ENCODE results near the gene ARCN1. TPM values are rescaled to one million over a fixed set of nuclear protein-coding genes. Genes with fewer than 3 reads are reported as not detected.

ARCN1 gene
- total RNA-seq, 4 donors from 2014 or later: 61.4 to 81.2 (median 70.7) TPM

DNA sequence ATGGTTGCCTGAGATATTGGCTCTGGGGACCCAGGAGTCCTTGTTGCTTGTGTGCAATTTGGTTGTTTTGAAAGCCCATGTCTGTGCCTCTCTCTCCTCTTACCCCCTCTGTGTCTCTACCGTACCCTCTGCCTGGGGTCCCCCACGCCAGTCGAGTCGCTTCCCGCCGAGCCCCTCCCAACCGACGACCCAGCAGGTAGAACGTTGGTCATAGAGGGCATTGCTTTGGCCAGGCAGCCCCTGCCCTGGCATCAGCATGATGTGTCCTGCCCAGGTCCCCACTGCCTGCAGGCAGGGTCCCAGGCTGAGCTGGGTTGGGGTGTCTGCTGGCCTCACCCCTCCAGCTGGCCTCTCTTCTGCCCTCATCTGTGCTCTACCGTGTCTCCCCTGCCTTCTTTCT, 72.3 kb downstream of the ARCN1 start:
- no peak for DNase-seq (ENCODE audit: low spot score in 2 of 2)
- H3K4me3 ChIP-seq (ENCODE audit: low read depth, poor library complexity, severe bottlenecking): no peak overlapping the region
- intact Hi-C loops (cut with DNase I; ENCODE audit: low total_unique reads): no loop called here
- WGBS, 2 donors: 90 to 94% methylated on average over 10 of the region's 10 CpGs
- no peak for TF ChIP-seq POLR2A (IDR thresholded peaks at IDR 0.05)
- TF ChIP-seq, protein P1, sequence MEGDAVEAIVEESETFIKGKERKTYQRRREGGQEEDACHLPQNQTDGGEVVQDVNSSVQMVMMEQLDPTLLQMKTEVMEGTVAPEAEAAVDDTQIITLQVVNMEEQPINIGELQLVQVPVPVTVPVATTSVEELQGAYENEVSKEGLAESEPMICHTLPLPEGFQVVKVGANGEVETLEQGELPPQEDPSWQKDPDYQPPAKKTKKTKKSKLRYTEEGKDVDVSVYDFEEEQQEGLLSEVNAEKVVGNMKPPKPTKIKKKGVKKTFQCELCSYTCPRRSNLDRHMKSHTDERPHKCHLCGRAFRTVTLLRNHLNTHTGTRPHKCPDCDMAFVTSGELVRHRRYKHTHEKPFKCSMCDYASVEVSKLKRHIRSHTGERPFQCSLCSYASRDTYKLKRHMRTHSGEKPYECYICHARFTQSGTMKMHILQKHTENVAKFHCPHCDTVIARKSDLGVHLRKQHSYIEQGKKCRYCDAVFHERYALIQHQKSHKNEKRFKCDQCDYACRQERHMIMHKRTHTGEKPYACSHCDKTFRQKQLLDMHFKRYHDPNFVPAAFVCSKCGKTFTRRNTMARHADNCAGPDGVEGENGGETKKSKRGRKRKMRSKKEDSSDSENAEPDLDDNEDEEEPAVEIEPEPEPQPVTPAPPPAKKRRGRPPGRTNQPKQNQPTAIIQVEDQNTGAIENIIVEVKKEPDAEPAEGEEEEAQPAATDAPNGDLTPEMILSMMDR (IDR thresholded peaks at IDR 0.05): no peak

DNA sequence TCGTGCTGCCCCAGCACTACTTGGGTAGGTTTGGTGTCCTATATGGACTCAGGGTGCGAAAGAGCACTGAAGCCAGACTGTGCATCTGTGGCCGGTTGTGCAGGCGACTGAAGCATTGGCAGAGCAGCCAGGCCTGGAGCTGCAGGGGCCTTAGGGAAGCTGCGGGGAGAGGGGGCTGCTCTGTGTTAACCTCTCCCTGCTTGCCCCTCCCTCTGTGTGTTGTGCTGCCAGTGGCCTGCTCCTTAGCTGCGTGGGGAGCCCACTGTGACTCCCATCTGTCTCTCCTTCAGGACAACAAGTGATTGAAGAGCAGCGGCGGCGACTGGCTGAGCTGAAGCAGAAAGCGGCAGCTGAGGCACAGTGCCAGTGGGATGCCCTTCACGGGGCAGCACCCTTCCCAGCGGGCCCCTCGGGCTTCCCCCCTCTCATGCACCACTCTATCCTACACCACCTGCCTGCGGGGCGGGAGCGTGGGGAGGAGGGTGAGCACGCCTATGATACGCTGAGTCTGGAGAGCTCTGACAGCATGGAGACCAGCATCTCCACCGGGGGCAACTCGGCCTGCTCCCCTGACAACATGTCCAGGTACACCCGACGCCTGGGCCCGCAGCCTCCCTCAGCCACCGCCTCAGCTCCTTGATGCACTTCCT, 73.0 kb downstream of the ARCN1 start:
- intact Hi-C loops (cut with DNase I; ENCODE audit: low total_unique reads): no loop called here
- no peak for DNase-seq (ENCODE audit: low spot score in 2 of 2)
- TF ChIP-seq, protein P1 (IDR thresholded peaks at IDR 0.05): no peak
- TF ChIP-seq POLR2A (IDR thresholded peaks at IDR 0.05): no peak
- WGBS, 2 donors: 84 to 92% methylated on average over 24 of the region's 24 CpGs
- no peak overlapping the region for H3K4me3 ChIP-seq (ENCODE audit: low read depth, poor library complexity, severe bottlenecking)

DNA sequence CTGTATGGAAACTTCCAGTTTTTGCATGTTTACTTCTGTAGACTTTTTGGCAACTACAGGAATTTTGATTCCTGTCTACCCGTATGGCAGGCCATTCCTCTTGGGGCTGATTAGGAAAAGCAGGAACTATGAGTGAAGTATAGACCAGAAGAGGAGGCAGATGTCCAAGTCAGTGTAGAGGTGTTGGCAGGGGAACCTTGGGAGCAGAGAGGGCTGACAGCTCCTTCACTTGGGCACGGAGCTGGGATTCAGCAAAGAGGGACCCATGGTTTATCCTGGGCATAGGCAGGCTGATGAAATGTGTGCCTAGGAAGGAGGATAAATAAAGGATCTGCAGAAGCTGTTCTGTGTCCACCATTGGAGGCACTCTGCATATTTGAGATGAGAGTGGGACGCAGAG, 74.2 kb downstream of the ARCN1 start:
- no peak overlapping the region for H3K4me3 ChIP-seq (ENCODE audit: low read depth, poor library complexity, severe bottlenecking)
- WGBS, 2 donors: 64 to 67% methylated on average over 3 of the region's 3 CpGs
- no peak for DNase-seq (ENCODE audit: low spot score in 2 of 2)
- no peak for TF ChIP-seq POLR2A (IDR thresholded peaks at IDR 0.05)
- TF ChIP-seq, protein P1 (IDR thresholded peaks at IDR 0.05): no peak
- intact Hi-C loops (cut with DNase I; ENCODE audit: low total_unique reads): no loop called here

DNA sequence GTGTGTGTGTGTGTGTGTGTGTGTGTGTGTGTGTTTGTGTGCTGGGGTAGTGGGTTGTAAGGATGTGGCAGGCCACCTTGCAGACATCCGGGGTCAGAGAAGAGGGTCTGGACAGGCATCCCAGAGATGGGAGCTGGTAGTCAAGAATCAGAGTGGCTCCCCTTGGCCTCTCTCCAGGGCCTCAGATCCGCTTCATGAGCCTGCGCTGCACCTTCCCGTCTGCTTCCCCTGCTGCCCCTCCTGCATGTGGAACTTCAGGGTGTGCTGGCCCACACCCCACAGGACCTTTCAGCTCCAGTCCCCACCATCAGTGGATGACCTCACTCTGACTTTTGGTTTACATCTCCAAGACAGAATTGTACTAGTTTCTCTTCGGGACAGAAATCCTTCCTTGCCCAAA, 76.1 kb downstream of the ARCN1 start:
- no peak for DNase-seq (ENCODE audit: low spot score in 2 of 2)

DNA sequence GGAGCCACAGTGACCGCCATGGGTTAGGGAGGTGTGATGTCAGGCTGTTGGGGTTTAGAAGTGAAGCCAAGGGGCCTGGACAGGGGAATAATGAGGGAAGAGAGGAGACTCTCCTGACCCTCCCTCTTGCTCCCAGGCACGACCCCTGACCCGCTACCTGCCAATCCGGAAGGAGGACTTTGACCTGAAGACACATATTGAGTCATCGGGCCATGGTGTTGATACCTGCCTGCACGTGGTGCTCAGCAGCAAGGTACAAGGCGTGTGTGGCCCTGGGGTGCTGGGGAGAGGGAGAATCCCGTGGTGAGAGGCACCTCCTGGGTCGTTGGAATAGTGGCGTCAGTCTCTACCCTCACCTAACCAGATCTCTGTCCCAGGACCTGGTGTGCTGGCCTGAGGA, 77.7 kb downstream of the ARCN1 start:
- no peak overlapping the region for H3K4me3 ChIP-seq (ENCODE audit: low read depth, poor library complexity, severe bottlenecking)
- 77 to 93% methylated on average over 10 of the region's 10 CpGs for WGBS, 2 donors
- no peak for TF ChIP-seq POLR2A (IDR thresholded peaks at IDR 0.05)
- TF ChIP-seq, protein P1 (IDR thresholded peaks at IDR 0.05): no peak
- intact Hi-C loops (cut with DNase I; ENCODE audit: low total_unique reads): no loop called here
- no peak for DNase-seq (ENCODE audit: low spot score in 2 of 2)

More for the DNA sequence above, 76.1 kb downstream of the ARCN1 start:
- 80 to 82% methylated on average over 5 of the region's 5 CpGs for WGBS, 2 donors
- TF ChIP-seq POLR2A (IDR thresholded peaks at IDR 0.05): no peak
- intact Hi-C loops (cut with DNase I; ENCODE audit: low total_unique reads): no loop called here
- no peak overlapping the region for H3K4me3 ChIP-seq (ENCODE audit: low read depth, poor library complexity, severe bottlenecking)

DNA sequence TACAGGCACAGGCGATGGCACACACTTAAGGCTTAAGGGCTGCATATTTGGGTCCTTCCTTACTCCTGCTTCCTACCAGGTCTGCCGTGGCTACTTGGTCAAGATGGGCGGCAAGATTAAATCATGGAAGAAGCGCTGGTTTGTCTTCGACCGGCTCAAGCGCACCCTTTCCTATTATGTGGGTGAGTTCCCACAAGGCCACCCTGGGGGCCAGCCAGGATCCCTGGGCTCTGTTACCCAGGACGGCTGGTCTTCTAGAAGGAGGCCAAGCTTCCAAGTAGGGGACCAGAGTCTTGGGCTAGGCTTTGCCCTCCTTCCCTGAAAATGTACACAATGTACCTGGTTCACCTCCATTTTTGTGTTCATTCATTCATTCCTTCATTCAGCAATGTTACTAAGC, 78.2 kb downstream of the ARCN1 start:
- DNase-seq (ENCODE audit: low spot score in 2 of 2): no peak
- intact Hi-C loops (cut with DNase I; ENCODE audit: low total_unique reads): no loop called here
- 91 to 97% methylated on average over 8 of the region's 8 CpGs for WGBS, 2 donors
- H3K4me3 ChIP-seq (ENCODE audit: low read depth, poor library complexity, severe bottlenecking): no peak overlapping the region
- TF ChIP-seq, protein P1 (IDR thresholded peaks at IDR 0.05): no peak
- no peak for TF ChIP-seq POLR2A (IDR thresholded peaks at IDR 0.05)
